SK-N-SH treated with all-trans-retinoic acid at 6 μM for 48 hours (cell line): ENCODE data around the gene NRXN3.

Source experiments
- ATAC-seq: fragments of 200-7000 bp; cut with Tn5 transposase; 3 replicates; pipeline ENCODE4 v1.9.1; 2020; ENCODE audit warnings: mild to moderate bottlenecking, moderate library complexity
- ARNTL ChIP-seq: fragments of 450-650 bp; formaldehyde crosslinking; IDR thresholded peaks from 2 replicates; pipeline ENCODE4 v1.5.0; 2020; ENCODE audit warnings: low read depth, mild to moderate bottlenecking, moderate library complexity, borderline replicate concordance
- BACH2 ChIP-seq: fragments of 250-450 bp; sonication (Bioruptor Pico); IDR thresholded peaks from 2 replicates; pipeline ENCODE4 v1.9.0; 2021; ENCODE audit warnings: mild to moderate bottlenecking, borderline replicate concordance
- CREB5 ChIP-seq: fragments of 250-450 bp; sonication (Bioruptor Pico); IDR thresholded peaks from 2 replicates; pipeline ENCODE4 v1.5.1; 2020; ENCODE audit warnings: low read depth, mild to moderate bottlenecking, moderate library complexity
- CSDC2 ChIP-seq: fragments of 250-450 bp; sonication (Bioruptor Pico); IDR thresholded peaks from 2 replicates; pipeline ENCODE4 v1.5.0; 2020; ENCODE audit warnings: mild to moderate bottlenecking, moderate library complexity
- CSRNP3 ChIP-seq: fragments of 250-450 bp; sonication (Bioruptor Pico); IDR thresholded peaks from 2 replicates; pipeline ENCODE4 v1.5.1; 2021; ENCODE audit warnings: mild to moderate bottlenecking, moderate library complexity
- ESRRG ChIP-seq: fragments of 250-450 bp; sonication (Bioruptor Pico); IDR thresholded peaks from 2 replicates; pipeline ENCODE4 v1.6.1; 2021; ENCODE audit warnings: mild to moderate bottlenecking
- GLIS3 ChIP-seq: fragments of 250-450 bp; sonication (Bioruptor Pico); IDR thresholded peaks from 2 replicates; pipeline ENCODE4 v1.5.0; 2020; ENCODE audit warnings: mild to moderate bottlenecking, moderate library complexity
- ISL1 ChIP-seq: fragments of 250-450 bp; sonication (Bioruptor Pico); IDR thresholded peaks from 2 replicates; pipeline ENCODE4 v2.1.2; 2022; ENCODE audit warnings: mild to moderate bottlenecking, moderate library complexity
- OSR1 ChIP-seq: fragments of 250-450 bp; sonication (Bioruptor Pico); IDR thresholded peaks from 2 replicates; pipeline ENCODE4 v1.8.0; 2022; ENCODE audit warnings: moderate library complexity, mild to moderate bottlenecking, inconsistent platforms
- PPARA ChIP-seq: fragments of 250-450 bp; sonication (Bioruptor Pico); IDR thresholded peaks from 2 replicates; pipeline ENCODE4 v1.5.0; 2020; ENCODE audit warnings: mild to moderate bottlenecking, borderline replicate concordance
- SNAI2 ChIP-seq: fragments of 250-450 bp; sonication (Bioruptor Pico); IDR thresholded peaks from 2 replicates; pipeline ENCODE4 v1.5.0; 2020; ENCODE audit warnings: mild to moderate bottlenecking, moderate library complexity
- ZC3H10 ChIP-seq: fragments of 250-450 bp; sonication (Bioruptor Pico); IDR thresholded peaks from 2 replicates; pipeline ENCODE4 v1.5.1; 2021; ENCODE audit warnings: mild to moderate bottlenecking, moderate library complexity
- ZFP3 ChIP-seq: fragments of 250-450 bp; sonication (Bioruptor Pico); IDR thresholded peaks from 2 replicates; pipeline ENCODE4 v1.5.0; 2020; ENCODE audit warnings: mild to moderate bottlenecking, moderate library complexity
- ZNF565 ChIP-seq: fragments of 450-650 bp; formaldehyde crosslinking; conservative IDR thresholded peaks from 2 replicates; pipeline ENCODE4 v1.5.0; 2020; ENCODE audit warnings: low read depth, mild to moderate bottlenecking, moderate library complexity
- ZNF8 ChIP-seq: fragments of 450-650 bp; formaldehyde crosslinking; IDR thresholded peaks from 2 replicates; pipeline ENCODE4 v1.5.0; 2020; ENCODE audit warnings: mild to moderate bottlenecking, moderate library complexity
- TF ChIP-seq, protein P1 (sequence below): fragments of 250-450 bp; sonication (Bioruptor Pico); IDR thresholded peaks from 2 replicates; pipeline ENCODE4 v1.8.0; 2021; ENCODE audit warnings: low read depth, mild to moderate bottlenecking, moderate library complexity, borderline replicate concordance
- TF ChIP-seq, protein P2 (sequence below): fragments of 250-450 bp; sonication (Bioruptor Pico); IDR thresholded peaks from 2 replicates; pipeline ENCODE4 v1.8.0; 2020; ENCODE audit warnings: mild to moderate bottlenecking, moderate library complexity, borderline replicate concordance

Gene NRXN3

GRCh38 chr14:78446807-78447206 lies 276.6 kb downstream of the NRXN3 start:
- TF ChIP-seq ZC3H10 (CRISPR knock-in tag) (no peak), ZNF565 (CRISPR knock-in tag) (no peak), SNAI2 (CRISPR knock-in tag) (no peak), BACH2 (CRISPR knock-in tag) (no peak), GLIS3 (CRISPR knock-in tag) (no peak), CSDC2 (CRISPR knock-in tag) (no peak), ZNF8 (CRISPR knock-in tag) (no peak), CREB5 (CRISPR knock-in tag) (no peak), ZFP3 (CRISPR knock-in tag) (no peak), ESRRG (CRISPR knock-in tag) (no peak), ISL1 (CRISPR knock-in tag) (no peak)
- TF ChIP-seq, protein P1, sequence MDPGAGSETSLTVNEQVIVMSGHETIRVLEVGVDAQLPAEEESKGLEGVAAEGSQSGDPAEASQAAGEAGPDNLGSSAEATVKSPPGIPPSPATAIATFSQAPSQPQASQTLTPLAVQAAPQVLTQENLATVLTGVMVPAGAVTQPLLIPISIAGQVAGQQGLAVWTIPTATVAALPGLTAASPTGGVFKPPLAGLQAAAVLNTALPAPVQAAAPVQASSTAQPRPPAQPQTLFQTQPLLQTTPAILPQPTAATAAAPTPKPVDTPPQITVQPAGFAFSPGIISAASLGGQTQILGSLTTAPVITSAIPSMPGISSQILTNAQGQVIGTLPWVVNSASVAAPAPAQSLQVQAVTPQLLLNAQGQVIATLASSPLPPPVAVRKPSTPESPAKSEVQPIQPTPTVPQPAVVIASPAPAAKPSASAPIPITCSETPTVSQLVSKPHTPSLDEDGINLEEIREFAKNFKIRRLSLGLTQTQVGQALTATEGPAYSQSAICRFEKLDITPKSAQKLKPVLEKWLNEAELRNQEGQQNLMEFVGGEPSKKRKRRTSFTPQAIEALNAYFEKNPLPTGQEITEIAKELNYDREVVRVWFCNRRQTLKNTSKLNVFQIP (CRISPR knock-in tag) = no peak
- TF ChIP-seq, protein P2, sequence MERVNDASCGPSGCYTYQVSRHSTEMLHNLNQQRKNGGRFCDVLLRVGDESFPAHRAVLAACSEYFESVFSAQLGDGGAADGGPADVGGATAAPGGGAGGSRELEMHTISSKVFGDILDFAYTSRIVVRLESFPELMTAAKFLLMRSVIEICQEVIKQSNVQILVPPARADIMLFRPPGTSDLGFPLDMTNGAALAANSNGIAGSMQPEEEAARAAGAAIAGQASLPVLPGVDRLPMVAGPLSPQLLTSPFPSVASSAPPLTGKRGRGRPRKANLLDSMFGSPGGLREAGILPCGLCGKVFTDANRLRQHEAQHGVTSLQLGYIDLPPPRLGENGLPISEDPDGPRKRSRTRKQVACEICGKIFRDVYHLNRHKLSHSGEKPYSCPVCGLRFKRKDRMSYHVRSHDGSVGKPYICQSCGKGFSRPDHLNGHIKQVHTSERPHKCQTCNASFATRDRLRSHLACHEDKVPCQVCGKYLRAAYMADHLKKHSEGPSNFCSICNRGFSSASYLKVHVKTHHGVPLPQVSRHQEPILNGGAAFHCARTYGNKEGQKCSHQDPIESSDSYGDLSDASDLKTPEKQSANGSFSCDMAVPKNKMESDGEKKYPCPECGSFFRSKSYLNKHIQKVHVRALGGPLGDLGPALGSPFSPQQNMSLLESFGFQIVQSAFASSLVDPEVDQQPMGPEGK (CRISPR knock-in tag) = no peak
- ATAC-seq = no peak

DNA sequence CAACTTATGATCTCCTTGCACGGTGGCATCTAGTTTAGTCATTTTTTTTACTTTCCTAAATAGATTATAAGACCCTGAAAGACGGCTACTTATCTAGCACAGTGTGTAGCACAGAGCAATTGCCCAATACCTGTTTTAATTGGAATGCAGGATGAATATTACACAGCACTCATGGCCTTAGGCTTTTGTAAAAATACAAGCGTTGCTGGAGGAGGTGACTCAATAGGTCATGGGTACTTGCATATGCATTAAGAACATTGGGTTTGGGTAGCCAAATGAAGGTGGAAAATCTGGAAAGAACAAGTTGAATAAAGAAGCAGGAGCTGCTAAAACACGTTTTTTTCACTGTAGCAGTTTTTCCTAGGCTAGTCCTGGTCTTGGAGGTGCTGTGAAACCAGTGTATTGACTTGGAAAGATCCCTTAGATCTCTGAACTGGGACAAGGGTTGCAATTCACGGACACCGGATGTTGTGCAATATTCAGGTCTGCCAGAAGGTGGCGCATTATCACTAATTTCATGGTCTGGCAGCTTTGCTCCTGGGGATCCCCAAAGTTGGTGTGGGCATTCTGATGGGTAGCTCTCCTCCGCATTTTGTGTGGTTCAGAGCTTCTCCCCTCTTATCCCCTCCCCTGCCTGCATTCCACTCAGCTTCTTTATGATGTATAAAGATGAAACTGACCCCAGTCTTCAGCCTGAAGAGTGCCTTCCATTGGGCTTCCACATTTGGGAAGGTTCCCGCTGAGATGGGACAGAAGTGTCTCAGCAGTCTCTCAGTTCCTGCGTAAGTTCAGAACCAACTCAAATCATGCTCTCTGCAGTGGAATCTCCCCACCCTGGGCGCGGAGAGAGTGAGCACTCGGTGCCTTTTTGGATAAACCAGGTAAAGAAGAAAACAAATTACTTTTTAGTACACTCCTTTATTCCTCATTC lies 278.3 kb downstream of the NRXN3 start:
- ATAC-seq = no peak
- TF ChIP-seq SNAI2 (CRISPR knock-in tag) (no peak), ISL1 (CRISPR knock-in tag) (no peak), GLIS3 (CRISPR knock-in tag) (no peak), ARNTL (CRISPR knock-in tag) (no peak), ZNF8 (CRISPR knock-in tag) (no peak), PPARA (CRISPR knock-in tag) (no peak), CSRNP3 (CRISPR knock-in tag) (no peak), CREB5 (CRISPR knock-in tag) (no peak), ZNF565 (CRISPR knock-in tag) (no peak), BACH2 (CRISPR knock-in tag) (no peak), OSR1 (CRISPR knock-in tag) (no peak)
- TF ChIP-seq, protein P2 (CRISPR knock-in tag) = no peak
